HepG2 (cell line): Measurements from ENCODE around the gene CDC42EP3. TPM values are rescaled to one million over a fixed set of nuclear protein-coding genes. Genes with fewer than 3 reads are reported as not detected.

Source experiments
- ATAC-seq: fragments of 200-7000 bp; cut with Tn5 transposase; 3 replicates; pipeline ENCODE4 v1.9.1; 2020; ENCODE audit warnings: mild to moderate bottlenecking, moderate library complexity
- BruUV-seq: library from RNA; stranded (reverse); fragments of 400-500 nt; replicated peaks from 2 replicates; lab custom pipeline; 2021; lab: Mats Ljungman, UMichigan
- CTCF ChIA-PET: fragments of 300-600 bp; formaldehyde crosslinking; extraction: SDS; loops from one replicate; lab custom pipeline; 2021; ENCODE audit warnings: low total read pairs, inconsistent platforms, low intra/inter-chr PET ratio; lab: Yijun Ruan, JAX
- POLR2A ChIA-PET: fragments of 350-600 bp; sonication (Branson Sonifier 250); formaldehyde crosslinking; loops from one replicate; lab custom pipeline; 2020; ENCODE audit warnings: antibody characterized with exemption, inconsistent platforms; lab: Yijun Ruan, JAX
- DNase-seq: peaks from one replicate; pipeline ENCODE4 v3.0.0-alpha.2; 2015; ENCODE audit warnings: low spot score
- FAIRE-seq: peaks from 3 replicates; lab custom pipeline; 2011; peaks lifted over from hg19 to GRCh38; lab: Jason Lieb, UNC
- H2AFZ ChIP-seq: one replicate; pipeline ENCODE4 v1.6.1; 2011; ENCODE audit warnings: low read length, inconsistent platforms
- H3K27ac ChIP-seq: fragments of 300-600 bp; 3 replicates; pipeline ENCODE4 v1.8.0; 2011; ENCODE audit warnings: mixed run types, mild to moderate bottlenecking, mixed read lengths, low read length, inconsistent platforms; ENCODE audit not compliant: insufficient read depth; ENCODE audit errors: extremely low read length
- H3K27me3 ChIP-seq, 2 experiments: fragments of 200-600 bp in 1 of 2; 2 replicates in 1 of 2; 3 replicates in 1 of 2; pipeline versions ENCODE4 v1.6.0 to v1.8.0; 2011; ENCODE audit warnings: low read length in 2 of 2, mild to moderate bottlenecking in 2 of 2, moderate library complexity in 2 of 2, inconsistent platforms in 1 of 2; ENCODE audit not compliant: insufficient read depth in 2 of 2, control insufficient read depth in 1 of 2
- H3K36me3 ChIP-seq, 2 experiments: fragments of 200-600 bp in 1 of 2; replicated peaks in 1 of 2; 2 replicates in 1 of 2; 3 replicates in 1 of 2; pipeline versions ENCODE4 v1.5.1 to v1.8.0; 2011; ENCODE audit warnings: low read length in 2 of 2, inconsistent platforms in 1 of 2; ENCODE audit not compliant: insufficient read depth in 2 of 2, control insufficient read depth in 1 of 2
- H3K4me1 ChIP-seq: 2 replicates; pipeline ENCODE4 v1.5.1; 2012; ENCODE audit warnings: low read length, inconsistent platforms; ENCODE audit not compliant: insufficient read depth
- H3K4me2 ChIP-seq: 2 replicates; pipeline ENCODE4 v1.6.0; 2011; ENCODE audit warnings: low read depth, low read length, inconsistent platforms
- H3K4me3 ChIP-seq, 3 experiments: fragments of 200-600 bp in 1 of 3; sonication (generic), shearing (Covaris generic) in 1 of 3; replicated peaks in 1 of 3; 2 replicates each; pipeline ENCODE4 v1.5.1; 2011 to 2016; ENCODE audit warnings: low read length in 3 of 3, inconsistent platforms in 2 of 3, low read depth in 2 of 3, mild to moderate bottlenecking in 2 of 3, control low read depth in 1 of 3, mixed read lengths in 1 of 3; ENCODE audit not compliant: insufficient read depth in 1 of 3
- H3K79me2 ChIP-seq: one replicate; pipeline ENCODE4 v1.6.1; 2011; ENCODE audit warnings: low read length, inconsistent platforms; ENCODE audit not compliant: insufficient read depth
- H3K9ac ChIP-seq: 2 replicates; pipeline ENCODE4 v1.6.0; 2011; ENCODE audit warnings: mild to moderate bottlenecking, low read depth, low read length, inconsistent platforms; ENCODE audit not compliant: insufficient read depth
- H3K9me3 ChIP-seq: 2 replicates; pipeline ENCODE4 v1.5.1; 2012; ENCODE audit warnings: mild to moderate bottlenecking, low read length
- H4K20me1 ChIP-seq: 2 replicates; pipeline ENCODE4 v1.6.0; 2011; ENCODE audit warnings: inconsistent platforms, mild to moderate bottlenecking, low read length, moderate library complexity; ENCODE audit not compliant: insufficient read depth
- ARNT ChIP-seq: fragments of 450-650 bp; IDR thresholded peaks from 2 replicates; pipeline ENCODE4 v1.6.1; 2017
- ATF6 ChIP-seq: sonication (generic); formaldehyde crosslinking; conservative IDR thresholded peaks from 2 replicates; pipeline ENCODE4 v1.4.0; 2020; ENCODE audit warnings: missing genetic modification reagents
- NR2F1 ChIP-seq, 2 experiments: fragments of 450-650 bp in 1 of 2; formaldehyde crosslinking in 1 of 2; IDR thresholded peaks; 2 replicates each; pipeline versions ENCODE4 v1.5.0 to v1.6.1; 2016 to 2020; ENCODE audit warnings: mild to moderate bottlenecking in 1 of 2, missing compliant biosample characterization in 1 of 2, missing genetic modification reagents in 1 of 2, moderate library complexity in 1 of 2
- SMAD9 ChIP-seq: sonication (generic); formaldehyde crosslinking; IDR thresholded peaks from 2 replicates; pipeline ENCODE4 v1.5.1; 2020; ENCODE audit warnings: mild to moderate bottlenecking, missing genetic modification reagents
- SRSF4 ChIP-seq: fragments of 200-400 bp; formaldehyde crosslinking; IDR thresholded peaks from one replicate; pipeline ENCODE4 v1.6.1; 2018; ENCODE audit warnings: mild to moderate bottlenecking, low read depth, low read length, moderate library complexity; ENCODE audit not compliant: poor library complexity, severe bottlenecking
- TMF1 ChIP-seq: sonication (generic); formaldehyde crosslinking; IDR thresholded peaks from 2 replicates; pipeline ENCODE4 v1.8.1; 2022; ENCODE audit warnings: low read depth, missing genetic modification reagents
- ZBTB10 ChIP-seq: sonication (generic); formaldehyde crosslinking; IDR thresholded peaks from 2 replicates; pipeline ENCODE4 v1.4.0; 2020; ENCODE audit warnings: missing genetic modification reagents, borderline replicate concordance
- ZBTB38 ChIP-seq: sonication (generic); formaldehyde crosslinking; IDR thresholded peaks from 2 replicates; pipeline ENCODE4 v1.5.1; 2020; ENCODE audit warnings: mild to moderate bottlenecking, missing genetic modification reagents
- ZNF383 ChIP-seq: sonication (generic); formaldehyde crosslinking; IDR thresholded peaks from 2 replicates; pipeline ENCODE4 v1.4.0; 2020; ENCODE audit warnings: missing genetic modification reagents, mild to moderate bottlenecking, borderline replicate concordance
- ZNF441 ChIP-seq: sonication (generic); formaldehyde crosslinking; IDR thresholded peaks from 2 replicates; pipeline ENCODE4 v1.7.0; 2021; ENCODE audit warnings: missing genetic modification reagents, borderline replicate concordance
- ZNF496 ChIP-seq: sonication (generic); formaldehyde crosslinking; IDR thresholded peaks from 2 replicates; pipeline ENCODE4 v1.8.1; 2023; ENCODE audit warnings: mild to moderate bottlenecking, moderate library complexity, missing genetic modification reagents; ENCODE audit not compliant: insufficient replicate concordance
- ZNF713 ChIP-seq: sonication (generic); formaldehyde crosslinking; IDR thresholded peaks from 2 replicates; pipeline ENCODE4 v1.4.0; 2020; ENCODE audit warnings: mild to moderate bottlenecking, missing genetic modification reagents
- WGBS: methylation state at CpG from one replicate; pipeline ENCODE4 v1.1.6; 2017; ENCODE audit warnings: low lambda C conversion rate; 5-methylcytosine and 5-hydroxymethylcytosine counted together
- in situ Hi-C: cut with HindIII; loops from 2 replicates; pipeline ENCODE4 v1.10.0; 2017; ENCODE audit warnings: low pct_unique_long_range_greater_than_20kb; ENCODE audit not compliant: extremely low pct_ligation_motif_present
- intact Hi-C: fragments of 100-400 bp; cut with micrococcal nuclease; formaldehyde crosslinking; loops from one replicate; pipeline ENCODE4 v1.10.0; 2022; ENCODE audit not compliant: unreplicated experiment
- polyA plus RNA-seq, 8 experiments: library from polyadenylated mRNA; depleted of rRNA in 3 of 8; stranded (reverse) in 7 of 8; unstranded in 1 of 8; fragments of >200 nt; fragmentation: Illumina TruSeq in 4 of 8; extraction: Trizol in 4 of 8; gene quantifications; 2 replicates each; pipeline versions ENCODE4 v1.2.1 to v1.2.3, GENCODE V29; 2011 to 2016; ENCODE audit warnings: low read depth in 4 of 8, missing spikeins in 1 of 8, mixed read lengths in 1 of 8; ENCODE audit not compliant: insufficient read depth in 1 of 8
- total RNA-seq, 5 experiments: library from RNA; depleted of rRNA; stranded (reverse); fragments of >200 nt; fragmentation: Illumina TruSeq; extraction: Trizol; gene quantifications; 2 replicates each; pipeline ENCODE4 v1.2.3, GENCODE V29; 2016; ENCODE audit warnings: low read depth in 1 of 5

Gene CDC42EP3
- total and polyA plus RNA-seq, 2 of the 13 experiments (the other 11 are each of a cell fraction or from before 2014, with no cell fraction given), result 0.01 TPM; not detected in 1

GRCh38 chr2:37621199-37621598 lies 50.2 kb downstream of the CDC42EP3 start:
- CTCF ChIA-PET, result no interaction called here
- no peaks in the 10 kb centered on the region for H3K9me3 ChIP-seq
- ATAC-seq (no peak), FAIRE-seq (no peak), DNase-seq (no peak)
- POLR2A ChIA-PET, result no interaction called here
- H3K27ac ChIP-seq, result no peak overlapping the region
- 3% methylated on average over 1 of the region's 1 CpG for WGBS
- intact Hi-C loops (no loop called here), in situ Hi-C loops (no loop called here)
- no peaks in the 10 kb centered on the region for H3K79me2 ChIP-seq
- BruUV-seq, result no TSS peak
- no peak overlapping the region for H2AFZ ChIP-seq
- no peak overlapping the region for H3K9ac ChIP-seq
- H3K4me2 ChIP-seq, result no peak overlapping the region
- no peaks in the 10 kb centered on the region for H4K20me1 ChIP-seq
- no peaks in the 10 kb centered on the region for H3K36me3 ChIP-seq
- no peak overlapping the region for H3K4me3 ChIP-seq
- H3K27me3 ChIP-seq, result peaks cover 0 to 11% of the 10 kb centered on the region in 2 experiments; a peak in 1 of 5 replicates
- H3K4me1 ChIP-seq, result no peaks in the 10 kb centered on the region
- TF ChIP-seq ZBTB38 (CRISPR knock-in tag) (no peak), SRSF4 (no peak), ZNF441 (CRISPR knock-in tag) (no peak), TMF1 (CRISPR knock-in tag) (no peak), ATF6 (no peak), ARNT (no peak), ZNF496 (CRISPR knock-in tag) (no peak), SMAD9 (no peak), ZNF713 (CRISPR knock-in tag) (no peak), ZNF383 (CRISPR knock-in tag) (no peak), NR2F1 (CRISPR knock-in tag; IDR thresholded peaks at IDR 0.05) (no peak), ZBTB10 (CRISPR knock-in tag) (no peak)
